ENCODE data around the gene URB1.
"Not testable (repeated sequence)": the region's sequence is repeated elsewhere in the genome, so short reads cannot be mapped to it uniquely, and the experiment has no call there.

URB1 gene

GRCh38 chr21:32412162-32413014 is 19.6 kb upstream of the URB1 start, which contains the start of gene EVA1C:
TSS of gene EVA1C (plus strand) at chr21:32412706. CDS start at chr21:32412854, 148 bp downstream.
- DNase-seq (ENCODE audit: low read depth), result peak; percentile 63

DNA sequence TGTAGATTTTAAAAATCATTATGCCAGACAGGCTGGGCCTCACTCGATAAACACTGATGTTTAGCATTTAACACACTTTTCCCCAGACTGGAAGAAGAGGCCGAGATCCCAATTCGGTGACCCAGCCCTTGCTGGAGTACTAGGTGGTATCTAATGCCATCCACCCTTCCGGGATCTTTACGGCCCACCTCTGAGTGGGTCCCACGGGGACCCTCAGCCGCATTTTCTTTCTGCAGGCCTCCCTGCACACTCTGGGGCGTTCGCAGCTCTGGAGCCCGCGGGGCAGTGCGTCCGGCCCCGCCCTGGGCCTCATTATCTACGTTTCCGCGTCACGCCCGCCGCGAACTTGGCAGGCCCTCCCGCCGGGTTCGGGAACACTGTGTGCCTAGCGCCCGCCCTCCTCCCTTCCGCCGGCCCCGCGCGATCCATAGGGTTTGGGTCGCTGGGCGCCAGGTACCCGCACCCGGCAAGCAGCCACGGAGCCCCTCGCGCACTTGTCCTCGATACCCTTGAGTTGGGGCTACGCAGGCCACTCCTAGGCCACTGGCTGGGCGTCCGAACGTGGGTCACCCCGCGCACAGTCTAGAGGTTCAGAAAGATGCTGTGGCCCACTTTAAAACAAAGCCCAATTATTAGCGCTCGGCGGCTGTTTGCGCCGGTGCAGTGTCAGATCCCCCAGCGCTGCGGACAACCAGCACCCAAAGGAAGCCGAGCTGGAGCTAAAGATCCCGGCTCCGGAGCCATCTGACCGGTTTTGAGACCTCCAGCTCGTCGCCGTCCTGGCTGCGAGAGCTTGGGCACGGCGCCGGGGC is 18.7 kb upstream of the URB1 start:
- DNase-seq (ENCODE audit: low read depth), result peak; percentile 51

- DNase-seq (ENCODE audit: low read depth), result no peak
Measured at GRCh38 chr21:32410916-32411315, 18.1 kb upstream of the URB1 start.

GRCh38 chr21:32410291-32410690 is 17.5 kb upstream of the URB1 start:
- DNase-seq (ENCODE audit: low read depth), result no peak

DNA sequence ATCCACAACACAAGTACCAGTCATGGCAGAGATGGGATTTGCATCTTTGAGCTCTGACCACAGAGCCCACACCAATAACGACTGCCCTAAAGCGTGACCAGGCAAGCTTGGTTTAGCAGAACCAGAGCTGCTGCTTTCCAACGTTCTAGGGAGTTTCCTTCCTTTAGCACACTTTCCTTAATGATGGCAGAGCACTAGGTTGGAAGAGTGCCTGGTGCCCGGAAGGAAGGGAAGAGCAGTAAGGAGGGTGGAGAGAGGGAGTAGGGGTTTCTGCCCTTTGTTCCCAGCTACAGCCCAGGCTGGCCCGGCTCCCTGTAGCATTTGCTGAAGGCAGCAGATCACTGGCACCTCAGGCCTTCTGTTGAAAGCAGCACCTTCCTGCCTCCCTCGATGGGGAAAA is 13.6 kb upstream of the URB1 start:
- no peak for DNase-seq (ENCODE audit: low read depth)

DNA sequence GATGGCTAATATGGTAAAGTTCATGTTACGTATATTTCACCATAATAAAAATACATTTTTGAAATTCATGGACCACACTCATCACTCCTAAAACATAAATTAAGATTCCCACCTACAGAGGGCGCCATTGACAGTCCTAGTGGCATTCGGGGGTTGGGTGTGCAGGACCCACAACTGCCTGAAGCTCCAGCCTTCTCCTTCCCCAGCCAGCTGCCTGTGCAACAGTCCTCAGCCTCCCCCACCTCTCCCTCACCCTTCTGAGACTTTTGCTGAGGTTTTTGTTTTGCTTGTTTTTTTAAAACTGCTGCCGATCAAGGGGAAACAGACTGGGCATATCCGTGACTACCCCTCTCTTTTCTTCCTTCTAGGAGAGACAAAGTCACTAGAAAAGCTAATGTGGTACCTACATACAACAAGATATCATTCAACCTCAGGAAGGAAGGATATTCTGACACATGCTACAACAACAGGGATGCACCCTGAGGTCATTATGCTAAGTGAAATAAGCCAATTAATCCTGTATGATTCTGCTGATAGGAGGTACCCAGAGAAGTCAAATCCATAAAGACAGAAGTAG is 10.5 kb upstream of the URB1 start:
- peak; percentile 30 for DNase-seq (ENCODE audit: low read depth)

GRCh38 chr21:32393677-32394001 is 827 bp upstream of the URB1 start:
- no peak for DNase-seq (ENCODE audit: low read depth)

- no peak for DNase-seq (ENCODE audit: low read depth)
Measured at GRCh38 chr21:32392299-32392879, 423 bp downstream of the URB1 start.

DNA sequence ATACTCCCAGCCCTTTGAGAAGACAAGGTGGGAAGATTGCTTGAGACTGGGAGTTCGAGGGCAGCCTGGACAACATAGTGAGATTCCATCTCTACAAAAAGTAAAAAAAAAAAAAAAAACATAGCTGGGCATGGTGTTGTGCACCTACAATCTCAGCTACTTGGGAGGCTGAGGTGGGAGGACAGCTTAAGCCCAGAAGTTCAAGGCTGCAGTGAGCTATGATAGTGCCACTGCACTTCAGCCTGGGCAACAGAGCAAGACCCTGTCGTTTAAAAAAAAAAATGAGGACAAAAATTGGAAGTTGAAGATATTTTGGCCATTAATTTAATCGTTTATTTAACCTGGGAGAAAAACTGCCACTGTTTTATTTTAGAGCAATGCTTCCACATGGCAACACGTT is 1.1 kb downstream of the URB1 start:
- DNase-seq (ENCODE audit: low read depth), result no peak

- DNase-seq (ENCODE audit: low read depth), result not testable (repeated sequence)
Measured at GRCh38 chr21:32390537-32391224, 2.1 kb downstream of the URB1 start.

- DNase-seq (ENCODE audit: low read depth), result no peak
Measured at GRCh38 chr21:32389337-32390015, 3.3 kb downstream of the URB1 start.

DNA sequence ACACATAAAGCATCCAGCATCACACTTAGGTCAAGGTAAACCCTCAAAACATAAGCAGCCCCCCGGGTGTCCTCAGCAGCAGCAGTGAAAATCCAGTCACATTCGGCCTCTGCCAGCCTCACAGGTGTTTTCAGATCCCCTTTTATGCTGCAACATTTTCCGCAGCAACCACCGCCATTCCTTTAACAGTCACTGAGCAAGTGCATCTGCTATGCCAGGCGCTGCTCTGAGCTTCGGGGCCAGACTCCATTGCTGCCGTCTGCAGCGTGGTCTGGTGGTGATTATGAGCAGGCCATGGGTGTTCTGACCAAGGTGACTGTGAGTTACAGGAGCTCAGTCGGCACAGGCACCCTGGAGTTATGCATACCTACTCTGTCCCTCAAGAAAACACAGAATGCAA is 4.5 kb downstream of the URB1 start:
- DNase-seq (ENCODE audit: low read depth), result no peak

- no peak for DNase-seq (ENCODE audit: low read depth)
Measured at GRCh38 chr21:32387151-32387550, 5.7 kb downstream of the URB1 start.

- DNase-seq (ENCODE audit: low read depth), result no peak
Measured at GRCh38 chr21:32386195-32386870, 6.5 kb downstream of the URB1 start.

DNA sequence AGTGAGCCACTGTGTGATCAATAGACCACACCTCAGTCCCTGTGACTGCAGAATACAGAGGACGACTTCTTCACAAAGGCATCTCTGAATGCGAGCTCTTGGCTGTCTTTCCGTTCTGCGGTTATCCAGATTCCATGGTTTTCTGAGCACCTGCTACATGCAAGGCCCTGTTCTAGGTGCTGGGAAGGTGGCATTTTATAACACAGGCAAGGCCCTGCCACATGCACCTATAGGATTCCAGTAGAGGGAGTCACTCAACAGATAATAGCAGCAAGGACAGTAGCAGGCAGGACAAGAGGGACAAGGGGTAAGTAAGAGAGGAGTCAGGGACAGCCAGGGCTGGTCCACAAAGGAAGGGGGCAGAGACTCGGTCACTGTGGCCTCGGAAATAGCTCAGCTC is 9.0 kb downstream of the URB1 start:
- no peak for DNase-seq (ENCODE audit: low read depth)

DNA sequence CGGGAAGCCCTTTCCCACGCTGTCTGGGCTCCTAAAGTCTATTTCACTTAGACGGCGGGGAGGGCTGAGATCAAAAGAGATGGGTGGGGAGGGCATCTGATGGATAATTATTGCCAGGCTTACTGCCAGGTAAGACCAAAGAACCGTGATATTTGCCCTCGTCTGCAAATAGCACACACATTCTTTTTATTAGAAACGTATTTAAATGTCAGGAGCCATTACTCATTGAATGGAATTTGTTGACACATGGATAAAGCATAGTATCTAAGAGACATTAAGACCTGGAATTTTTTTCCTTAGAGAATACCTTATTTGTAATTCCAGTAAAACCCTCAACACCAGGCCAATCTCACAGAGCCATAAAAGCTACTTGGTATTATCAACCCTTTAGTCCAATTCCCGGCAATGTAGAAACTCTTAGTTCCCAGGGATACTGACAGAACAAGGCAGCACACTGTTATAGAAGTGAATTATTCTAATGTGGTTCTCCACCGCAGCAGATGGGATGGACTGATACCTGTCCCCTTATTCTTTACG is 10.6 kb downstream of the URB1 start:
- DNase-seq (ENCODE audit: low read depth), result no peak

DNA sequence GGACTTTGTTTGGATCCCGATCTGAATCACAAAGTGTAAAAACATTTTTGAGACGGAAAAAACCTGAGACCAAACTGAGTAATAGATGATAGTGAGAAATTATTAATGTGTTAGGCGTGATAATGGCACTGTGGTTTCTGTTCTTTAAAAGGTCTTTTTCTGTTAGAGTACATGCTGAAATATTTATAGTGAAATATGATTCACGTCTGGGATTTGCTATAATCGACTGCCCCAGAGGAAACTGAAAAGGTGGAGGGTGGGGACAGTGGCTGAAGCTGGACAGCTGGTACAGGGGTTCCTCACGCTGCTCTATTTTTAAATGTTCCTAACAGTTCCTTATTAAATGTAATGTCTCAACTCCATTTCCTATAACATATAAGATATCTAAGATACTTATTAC is 11.2 kb downstream of the URB1 start:
- DNase-seq (ENCODE audit: low read depth), result no peak

- no peak for DNase-seq (ENCODE audit: low read depth)
Measured at GRCh38 chr21:32380940-32381339, 11.9 kb downstream of the URB1 start.

DNA sequence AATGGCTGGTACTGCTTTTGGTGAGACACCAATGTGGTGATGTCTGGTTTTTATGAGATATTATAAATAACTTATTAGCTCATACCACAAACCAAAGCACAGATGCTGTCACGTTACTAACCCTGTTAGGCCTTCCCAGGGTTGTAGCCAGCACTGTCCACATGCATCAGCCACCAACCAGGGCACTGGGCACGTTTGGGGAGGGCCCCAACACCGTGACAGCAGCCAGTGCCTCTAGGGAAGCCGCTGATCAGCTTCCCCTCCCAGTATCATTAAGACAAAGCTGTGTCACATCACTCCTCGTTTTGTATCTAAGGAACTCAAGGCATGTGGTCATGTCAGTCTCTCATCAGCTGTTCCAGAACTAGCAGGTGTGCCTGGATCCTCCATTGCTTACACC is 13.9 kb downstream of the URB1 start:
- no peak for DNase-seq (ENCODE audit: low read depth)

- no peak for DNase-seq (ENCODE audit: low read depth)
Measured at GRCh38 chr21:32377991-32378390, 14.8 kb downstream of the URB1 start.

- no peak for DNase-seq (ENCODE audit: low read depth)
Measured at GRCh38 chr21:32377506-32377905, 15.3 kb downstream of the URB1 start.

All from stimulated activated CD8-positive, alpha-beta memory T cell treated with anti-CD3 and anti-CD28 coated beads, Interleukin-4, amount 100 ng/mL, for 24 hours (primary cell).